GM12878 (cell line): ENCODE results near the gene PCDHGC4. TPM values are rescaled to one million over a fixed set of nuclear protein-coding genes. Genes with fewer than 3 reads are reported as not detected.

Source experiments
- ATAC-seq: fragments of 200-7000 bp; cut with Tn5 transposase; 3 replicates; pipeline ENCODE4 v1.9.1; 2020; ENCODE audit warnings: mild to moderate bottlenecking, moderate library complexity
- BruUV-seq: library from RNA; stranded (reverse); fragments of 400-500 nt; replicated peaks from 2 replicates; lab custom pipeline; 2021; lab: Mats Ljungman, UMichigan
- CTCF ChIA-PET: fragments of 300-600 bp; sonication (Branson Sonifier 250); formaldehyde crosslinking; extraction: SDS; loops from one replicate; lab custom pipeline; 2021; ENCODE audit warnings: inconsistent platforms; lab: Yijun Ruan, JAX
- POLR2A ChIA-PET: fragments of 350-600 bp; formaldehyde crosslinking; extraction: SDS; loops from one replicate; lab custom pipeline; 2021; ENCODE audit warnings: inconsistent platforms; lab: Charles Lee
- RAD21 ChIA-PET: fragments of 300-600 bp; sonication (Branson Sonifier 250); formaldehyde crosslinking; loops from one replicate; lab custom pipeline; 2023; ENCODE audit warnings: antibody characterized with exemption; ENCODE audit not compliant: unreplicated experiment; lab: Charles Lee
- SMC1A ChIA-PET: fragments of 300-600 bp; sonication (Branson Sonifier 250); formaldehyde crosslinking; loops from one replicate; lab custom pipeline; 2023; ENCODE audit not compliant: unreplicated experiment, uncharacterized antibody; lab: Charles Lee
- DNase-seq: peaks from one replicate; pipeline ENCODE4 v3.0.0-alpha.2; 2011; ENCODE audit warnings: low read depth, low spot score
- FAIRE-seq: peaks from 3 replicates; lab custom pipeline; 2011; peaks lifted over from hg19 to GRCh38; lab: Jason Lieb, UNC
- H2AFZ ChIP-seq: 2 replicates; pipeline ENCODE4 v1.6.0; 2011; ENCODE audit warnings: low read depth, low read length, control low read depth; ENCODE audit not compliant: control insufficient read depth
- H3K27ac ChIP-seq: 2 replicates; pipeline ENCODE4 v1.5.1; 2011; ENCODE audit warnings: control low read depth; ENCODE audit not compliant: control insufficient read depth, insufficient read depth
- H3K27me3 ChIP-seq, 2 experiments: replicated peaks in 1 of 2; 2 replicates each; pipeline versions ENCODE4 v1.6.0 to v1.6.1; 2011; ENCODE audit warnings: low read length in 1 of 2; ENCODE audit not compliant: control insufficient read depth in 2 of 2, insufficient read depth in 2 of 2
- H3K36me3 ChIP-seq, 2 experiments: 2 replicates each; pipeline ENCODE4 v1.5.1; 2011; ENCODE audit warnings: low read length in 1 of 2; ENCODE audit not compliant: control insufficient read depth in 2 of 2, insufficient read depth in 2 of 2
- H3K4me1 ChIP-seq: 2 replicates; pipeline ENCODE4 v1.6.1; 2011; ENCODE audit warnings: mild to moderate bottlenecking, low read length, moderate library complexity, mixed read lengths; ENCODE audit not compliant: control insufficient read depth, insufficient read depth
- H3K4me2 ChIP-seq: 2 replicates; pipeline ENCODE4 v1.6.0; 2011; ENCODE audit warnings: control low read depth; ENCODE audit not compliant: control insufficient read depth, insufficient read depth
- H3K4me3 ChIP-seq: fragments of 200-600 bp; sonication (generic); 2 replicates; pipeline ENCODE4 v1.5.1; 2016
- H3K79me2 ChIP-seq: 2 replicates; pipeline ENCODE4 v1.6.0; 2011; ENCODE audit warnings: low read length; ENCODE audit not compliant: control insufficient read depth, insufficient read depth
- H3K9ac ChIP-seq: 2 replicates; pipeline ENCODE4 v1.8.0; 2011; ENCODE audit warnings: low read length, control low read depth, mixed read lengths; ENCODE audit not compliant: control insufficient read depth, insufficient read depth
- H3K9me3 ChIP-seq: replicated peaks from 3 replicates; pipeline ENCODE4 v1.5.1; 2011; ENCODE audit warnings: mild to moderate bottlenecking, low read length; ENCODE audit not compliant: control insufficient read depth, insufficient read depth
- H4K20me1 ChIP-seq: 2 replicates; pipeline ENCODE4 v1.6.0; 2011; ENCODE audit not compliant: control insufficient read depth, insufficient read depth
- ASH2L ChIP-seq: fragments of 300-600, 200-600 bp; sonication (generic); IDR thresholded peaks from 2 replicates; pipeline ENCODE4 v1.6.1; 2017; ENCODE audit warnings: low read depth, mild to moderate bottlenecking, borderline replicate concordance
- ATF3 ChIP-seq: IDR thresholded peaks from 2 replicates; pipeline ENCODE4 v1.6.1; 2011; ENCODE audit warnings: low read depth, mild to moderate bottlenecking, low read length, moderate library complexity, borderline replicate concordance; ENCODE audit errors: extremely low read depth
- ETV6 ChIP-seq, 2 experiments: fragments of 450-650 bp in 1 of 2; IDR thresholded peaks in 1 of 2; conservative IDR thresholded peaks in 1 of 2; 2 replicates each; pipeline ENCODE4 v1.6.1; 2014; ENCODE audit warnings: antibody characterized with exemption in 1 of 2, borderline replicate concordance in 1 of 2, low read depth in 1 of 2, mild to moderate bottlenecking in 1 of 2, moderate library complexity in 1 of 2
- FOXM1 ChIP-seq: IDR thresholded peaks from 2 replicates; pipeline ENCODE4 v1.6.1; 2012; ENCODE audit warnings: low read depth, mild to moderate bottlenecking, inconsistent platforms, low read length, moderate library complexity
- HCFC1 ChIP-seq: fragments of 150-350 bp; IDR thresholded peaks from 2 replicates; pipeline ENCODE4 v1.6.1; 2014; ENCODE audit warnings: low read length
- IRF5 ChIP-seq: fragments of 450-650 bp; IDR thresholded peaks from 2 replicates; pipeline ENCODE4 v1.6.1; 2017; ENCODE audit warnings: borderline replicate concordance
- MYC ChIP-seq: IDR thresholded peaks from 2 replicates; pipeline ENCODE4 v1.6.1; 2011; ENCODE audit warnings: mild to moderate bottlenecking, low read length, moderate library complexity, inconsistent platforms; ENCODE audit not compliant: insufficient read depth, insufficient replicate concordance, insufficient read length, severe bottlenecking
- RAD21 ChIP-seq: IDR thresholded peaks from 2 replicates; pipeline ENCODE4 v1.6.1; 2011; ENCODE audit warnings: mild to moderate bottlenecking, low read depth, low read length, moderate library complexity; ENCODE audit not compliant: insufficient read depth
- RAD51 ChIP-seq: fragments of 450-650 bp; IDR thresholded peaks from 2 replicates; pipeline ENCODE4 v1.6.1; 2016; ENCODE audit warnings: moderate library complexity, mild to moderate bottlenecking, inconsistent platforms
- RCOR1 ChIP-seq: conservative IDR thresholded peaks from 2 replicates; pipeline ENCODE4 v1.6.1; 2012; ENCODE audit warnings: low read depth, low read length, improper control_type of control experiment
- RUNX3 ChIP-seq: IDR thresholded peaks from 2 replicates; pipeline ENCODE4 v1.6.1; 2012; ENCODE audit warnings: low read length, inconsistent platforms
- SIX5 ChIP-seq: IDR thresholded peaks from 2 replicates; pipeline ENCODE4 v1.6.1; 2011; ENCODE audit warnings: mild to moderate bottlenecking, low read depth, low read length, moderate library complexity; ENCODE audit not compliant: severe bottlenecking
- TCF3 ChIP-seq: IDR thresholded peaks from 2 replicates; pipeline ENCODE4 v1.6.1; 2012; ENCODE audit warnings: low read depth, mild to moderate bottlenecking, low read length, borderline replicate concordance; ENCODE audit not compliant: insufficient read depth
- ZNF217 ChIP-seq: fragments of 450-650 bp; IDR thresholded peaks from 2 replicates; pipeline ENCODE4 v1.6.1; 2017; ENCODE audit warnings: antibody characterized with exemption, mild to moderate bottlenecking
- WGBS: methylation state at CpG from one replicate; pipeline ENCODE4 v1.1.6; 2016; ENCODE audit warnings: low lambda C conversion rate; ENCODE audit not compliant: insufficient replicate concordance, insufficient coverage; ENCODE audit errors: missing lambda C conversion rate; 5-methylcytosine and 5-hydroxymethylcytosine counted together
- in situ Hi-C: fragments of 300-500 bp; cut with MboI; formaldehyde crosslinking; loops from 9 replicates; pipeline ENCODE4 v1.14.3; 2018; ENCODE audit warnings: mixed read lengths
- intact Hi-C: fragments of 100-400 bp; cut with micrococcal nuclease; formaldehyde crosslinking; loops from one replicate; pipeline ENCODE4 v1.14.2; 2022; ENCODE audit not compliant: unreplicated experiment
- polyA plus RNA-seq, 11 experiments: library from polyadenylated mRNA; depleted of rRNA in 4 of 11; unstranded in 6 of 11; stranded (reverse) in 5 of 11; fragments of >200 nt; fragmentation: Nextera tagmentation in 4 of 11; fragmentation: Illumina TruSeq in 1 of 11; extraction: Ambion mirVana in 4 of 11; extraction: Trizol in 1 of 11; gene quantifications; 1 replicate in 1 of 11; 2 replicates in 10 of 11; pipeline versions ENCODE4 v1.2.1 to v1.2.3, GENCODE V29; 2011 to 2016; ENCODE audit warnings: inconsistent platforms in 2 of 11, missing spikeins in 2 of 11, low read depth in 1 of 11
- total RNA-seq, 4 experiments: library from RNA; depleted of rRNA in 3 of 4; stranded (reverse); fragments of >200 nt in 3 of 4; fragmentation: Illumina TruSeq in 1 of 4; extraction: Trizol in 1 of 4; gene quantifications; 2 replicates each; pipeline versions ENCODE4 v1.2.1 to v1.2.3, GENCODE V29; 2013 to 2021

The PCDHGC4 gene
- total and polyA plus RNA-seq, 10 of the 15 experiments (the other 5 are each of a cell fraction or from before 2014, with no cell fraction given), result 0.04 to 1.2 (median 0.52) TPM

- TF ChIP-seq ATF3 (no peak), ASH2L (no peak), MYC (no peak), RCOR1 (no peak), TCF3 (no peak), RUNX3 (no peak), SIX5 (no peak), ETV6 (conservative IDR thresholded peaks at IDR 0.05 in 1 of 2, IDR thresholded peaks at IDR 0.05 in 1 of 2; ENCODE audit: borderline replicate concordance in 1 of 2, low read depth in 1 of 2) (no peak), RAD51 (no peak)
Measured at GRCh38 chr5:141465351-141465750, 19.5 kb upstream of the PCDHGC4 start (continued).

- SMC1A ChIA-PET, result interaction anchor here (0.5 to 6.6 kb wide), 27 partner anchors 9 to 160 kb away, joined by 3 to 117 read pairs (median 4); partner anchors contain the start of genes PCDHGA10, PCDHGA11, PCDHGA12 and PCDHGB3
- CTCF ChIA-PET, result interaction anchor here (0.5 to 8.5 kb wide), 37 partner anchors 8 to 323 kb away, joined by 3 to 213 read pairs (median 6); partner anchors contain the start of genes PCDHGA10, PCDHGA11, PCDHGA12 and PCDHGB6
- FAIRE-seq, result peak; percentile 90
- peak within 1 kb of the TSS; percentile 90 for H2AFZ ChIP-seq
- peak; percentile 40 for DNase-seq
- no peaks in the 10 kb centered on the region for H4K20me1 ChIP-seq
- in situ Hi-C loops, result loop anchor here (5.0 kb wide), 1 partner anchor 52 kb away; no protein-coding TSS in a partner anchor
- POLR2A ChIA-PET, result interaction anchor here (0.6 to 1.4 kb wide), 4 partner anchors 34 to 49 kb away, joined by 3 to 4 read pairs (median 3); no protein-coding TSS in a partner anchor
- under 1% methylated on average over 28 of the region's 28 CpGs for WGBS
- H3K9me3 ChIP-seq, result no peaks in the 10 kb centered on the region
- no peak within 1 kb of the TSS; the same call in 1 of the 2 replicates for H3K27ac ChIP-seq
- H3K4me3 ChIP-seq, result peak within 1 kb of the TSS; percentile 77
- BruUV-seq, result no TSS peak
- peaks cover 17% of the 10 kb centered on the region for H3K4me1 ChIP-seq
- RAD21 ChIA-PET, result interaction anchor here (0.6 to 4.9 kb wide), 22 partner anchors 8 to 143 kb away, joined by 3 to 109 read pairs (median 6); partner anchors contain the start of genes DIAPH1, PCDHGA10, PCDHGA11 and PCDHGB3
- ATAC-seq, result peak; percentile 97
- H3K4me2 ChIP-seq, result peak within 1 kb of the TSS; percentile 80
- H3K9ac ChIP-seq, result peak within 1 kb of the TSS; percentile 69
- H3K79me2 ChIP-seq, result no peaks in the 10 kb centered on the region
- H3K27me3 ChIP-seq, result no peaks in the 10 kb centered on the region; a peak in 1 of 4 replicates
- intact Hi-C loops, result loop anchor here (1.0 to 2.0 kb wide), 4 partner anchors 38 to 83 kb away; partner anchors contain the start of gene PCDHGA11
- H3K36me3 ChIP-seq, result no peaks in the 10 kb centered on the region
- TF ChIP-seq ZNF217 (no peak), FOXM1 (no peak), IRF5 (no peak), HCFC1 (no peak), RAD21 (peak; percentile 77)
Measured at GRCh38 chr5:141475625-141476131, 9.2 kb upstream of the PCDHGC4 start, which contains the start of gene PCDHGC3. Gene PCDHGC3, plus strand, starts transcription at chr5:141475966. Its CDS starts 151 bp downstream, at chr5:141476117.
